Measurements from ENCODE around the gene CAPZA1.

- TF ChIP-seq SIN3A (conservative IDR thresholded peaks at IDR 0.05 in 1 of 2, IDR thresholded peaks at IDR 0.05 in 1 of 2; ENCODE audit: low read depth in 1 of 2, low read length in 2 of 2) (no peak), CTCF (IDR thresholded peaks at IDR 0.05; ENCODE audit: control extremely low read depth in 1 of 3, insufficient read depth in 1 of 3, low read depth in 1 of 3, low read length in 3 of 3) (no peak), POLR2AphosphoS5 (IDR thresholded peaks at IDR 0.05; ENCODE audit: low read depth, low read length) (no peak), CHD2 (IDR thresholded peaks at IDR 0.05; ENCODE audit: low read length) (no peak), MAX (IDR thresholded peaks at IDR 0.05) (no peak), RFX5 (IDR thresholded peaks at IDR 0.05; ENCODE audit: borderline replicate concordance, low read depth, low read length) (no peak)
Observed at GRCh38 chr1:112672009-112672408, 52.4 kb downstream of the CAPZA1 start.
